Camera-type eye (tissue), 1 donor: ENCODE measurements around the gene CAMK1D. TPM values are rescaled to one million over a fixed set of nuclear protein-coding genes. Genes with fewer than 3 reads are reported as not detected.

Experiments used
- total RNA-seq: library from RNA; depleted of rRNA; stranded (reverse); fragments of >200 nt; gene quantifications from one replicate; pipeline ENCODE4 v1.2.3, GENCODE V29; 2014

Gene CAMK1D
- total RNA-seq: 22.9 TPM

DNA sequence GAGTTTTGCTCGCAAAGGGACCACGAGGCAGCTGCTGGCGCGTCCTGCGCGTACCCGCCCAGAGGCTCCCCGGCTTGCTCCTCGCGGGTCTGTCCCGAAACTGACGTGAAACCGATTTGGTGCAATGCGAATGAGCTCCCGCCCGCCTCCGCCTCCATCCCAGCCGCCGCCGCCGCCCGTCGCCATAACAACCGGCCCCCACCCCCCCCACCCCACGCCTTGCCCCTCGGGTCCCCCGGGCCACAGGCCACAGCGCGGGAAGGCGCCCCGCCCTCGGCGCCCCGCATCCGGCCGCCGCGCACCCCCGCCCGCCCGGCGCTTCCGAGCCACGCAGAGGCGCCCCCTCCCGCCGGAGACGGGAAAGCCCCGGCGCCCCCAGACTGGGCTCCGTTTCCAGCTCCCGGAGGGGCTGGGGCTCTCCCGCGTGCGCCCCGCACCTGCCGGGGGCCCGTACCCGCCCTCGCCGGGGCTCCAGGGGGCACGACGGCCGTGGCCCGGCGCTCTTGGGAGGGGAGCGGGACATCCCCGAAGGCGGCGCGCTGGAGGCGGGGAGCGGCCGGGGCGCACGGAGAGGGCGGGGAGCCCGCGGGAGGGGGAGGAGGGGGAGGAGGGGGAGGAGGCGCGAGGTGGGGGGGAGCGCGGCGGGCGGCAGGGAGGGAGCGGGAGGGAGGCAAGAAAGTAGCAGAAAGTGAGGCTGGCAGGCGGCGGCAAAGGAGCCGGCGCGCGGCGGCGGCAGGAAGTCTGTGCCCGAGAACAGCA, at the start of gene CAMK1D:
Gene CAMK1D, plus strand, starts transcription at position 678 of the 759 bp plus-strand sequence.

Other genes starting within 250 kb of the CAMK1D start
- 35.6 TPM for gene SEC61A2, start 219.9 kb upstream of the CAMK1D start, total RNA-seq
- gene NUDT5, start 153.7 kb upstream of the CAMK1D start, total RNA-seq: 42.3 TPM
- 55.3 TPM for gene CDC123, start 153.4 kb upstream of the CAMK1D start, total RNA-seq